Cerebellar cortex (tissue), 1 donor: ENCODE measurements around the gene SMAD3.
"Not testable (repeated sequence)": the region's sequence is repeated elsewhere in the genome, so short reads cannot be mapped to it uniquely, and the experiment has no call there.

Experiments used
- DNase-seq: peaks from one replicate; pipeline ENCODE4 v3.0.0-alpha.2; 2015; ENCODE audit warnings: low spot score

SMAD3 gene

DNA sequence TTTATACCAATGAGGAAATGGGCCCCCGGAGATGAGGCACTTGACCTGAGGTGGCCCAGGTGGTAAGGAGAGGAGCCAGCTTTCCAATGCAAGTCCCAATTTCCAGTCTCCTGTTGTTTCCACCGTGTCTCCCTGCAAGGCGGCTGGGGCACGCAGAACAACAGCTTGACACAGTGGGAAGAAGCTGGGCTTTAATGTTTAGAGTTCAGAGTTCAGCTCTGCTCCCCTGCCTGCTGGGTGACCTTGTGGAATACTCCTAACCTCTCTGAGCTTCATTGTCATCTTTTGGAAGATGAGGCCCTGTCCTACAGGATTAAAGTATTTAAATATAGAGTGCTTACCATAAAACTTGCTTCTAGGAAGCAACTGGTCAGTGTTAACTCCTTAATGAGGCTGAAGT, 80.3 kb downstream of the SMAD3 start:
- DNase-seq = no peak

DNA sequence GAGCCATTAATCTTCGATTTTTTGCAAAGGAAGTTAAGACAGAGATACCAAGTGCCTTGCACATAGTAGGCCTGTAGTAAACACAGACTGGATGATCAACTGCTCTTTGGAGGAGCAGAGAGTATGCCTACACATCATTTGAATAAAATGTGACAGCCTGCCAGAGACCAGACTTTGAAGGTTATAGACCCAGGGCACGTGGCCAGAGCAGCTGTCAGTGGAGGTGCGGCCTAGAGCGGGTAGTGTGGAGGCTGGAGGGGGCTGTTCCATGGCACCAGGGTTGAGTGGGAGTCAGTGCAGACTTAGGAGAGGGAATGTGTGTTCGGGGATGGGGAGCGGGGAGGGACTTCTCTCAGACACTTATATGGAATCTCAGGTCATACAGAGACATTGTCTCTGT, 80.8 kb downstream of the SMAD3 start:
- DNase-seq = no peak

- no peak for DNase-seq
Measured at GRCh38 chr15:67146875-67147381, 81.5 kb downstream of the SMAD3 start.

DNA sequence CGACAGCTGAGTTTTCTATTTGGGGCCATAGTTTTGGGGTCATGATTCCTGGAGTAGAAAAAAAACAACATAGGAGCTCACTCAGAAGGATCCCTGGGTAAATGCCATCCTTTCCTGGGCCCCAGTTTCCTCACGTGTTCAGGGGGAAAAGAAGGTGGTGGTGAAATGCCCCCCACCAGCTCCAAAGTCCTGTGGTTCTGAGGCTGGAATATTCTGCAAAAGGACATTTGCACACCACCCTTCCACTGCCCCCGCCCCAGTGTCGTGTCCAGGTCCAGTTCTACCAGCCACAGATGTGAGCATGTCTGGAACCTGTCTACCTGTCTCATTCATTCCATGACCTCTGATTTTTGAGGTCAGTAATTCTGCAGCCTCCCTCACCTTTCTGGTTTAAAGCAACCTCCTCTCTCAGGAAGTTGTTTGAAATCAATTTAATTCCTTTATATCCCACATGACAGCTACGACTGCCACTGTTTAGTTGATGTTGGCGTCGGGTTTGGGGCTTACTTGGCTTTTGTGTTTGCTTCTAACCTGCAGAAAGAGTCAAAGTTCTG, 82.1 kb downstream of the SMAD3 start:
- no peak for DNase-seq

DNA sequence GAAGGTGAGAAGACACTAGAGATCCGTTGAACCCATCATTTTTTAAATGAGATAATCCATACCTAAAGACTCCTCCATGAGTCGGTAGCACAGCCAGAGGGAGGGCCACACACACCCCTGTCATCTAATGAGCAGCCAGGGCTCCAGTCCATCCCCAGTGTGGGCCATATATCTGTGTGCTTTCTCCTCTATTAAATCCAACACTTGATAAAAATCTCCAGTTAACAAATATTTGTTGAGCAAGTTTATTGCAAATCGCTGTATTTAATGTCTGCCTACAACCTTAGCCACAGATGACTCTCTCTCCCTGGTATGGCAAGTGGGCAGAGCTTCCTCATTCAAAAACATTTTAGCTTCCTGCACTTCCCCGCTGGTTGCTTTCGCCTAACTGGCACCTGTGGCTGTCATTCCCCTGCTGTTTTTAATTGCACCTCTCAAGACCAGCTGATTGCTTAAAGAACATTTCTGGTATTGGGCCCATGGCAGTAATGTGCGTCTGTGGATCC, 82.8 kb downstream of the SMAD3 start:
- no peak for DNase-seq

DNA sequence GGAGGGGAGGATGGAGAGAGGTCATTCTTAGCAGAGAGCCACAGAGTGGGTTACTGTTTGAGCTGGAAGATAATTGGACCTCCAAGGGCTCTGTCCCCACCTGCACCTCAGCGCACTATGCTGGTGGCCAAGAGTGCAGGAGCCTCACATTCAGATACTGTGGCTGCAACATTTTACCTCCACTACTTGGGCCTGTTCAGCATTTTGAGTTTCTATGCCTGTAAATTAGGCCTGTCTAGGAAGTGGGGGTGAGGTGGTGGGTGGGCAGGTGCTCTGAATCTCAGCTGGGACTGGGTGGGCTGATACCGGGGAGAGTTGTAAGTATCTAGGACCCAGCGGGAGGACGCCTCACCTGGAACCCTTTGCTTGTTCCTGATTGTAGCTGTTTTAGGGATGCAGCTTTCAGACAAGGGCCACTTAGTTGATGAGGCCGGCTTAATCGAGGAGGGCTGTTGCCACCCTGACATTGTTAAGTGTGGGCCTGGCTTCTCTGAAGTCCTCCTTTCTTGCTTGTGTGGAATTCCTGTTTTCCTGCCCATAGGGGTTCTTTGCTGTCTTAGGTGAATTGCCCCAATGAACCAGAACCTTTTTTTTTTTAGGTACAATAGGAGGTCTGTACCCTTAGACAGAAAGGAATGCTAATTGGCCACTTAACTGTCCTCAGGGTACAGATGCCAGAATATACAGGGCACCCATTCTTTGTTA, 83.8 kb downstream of the SMAD3 start:
- DNase-seq = no peak

DNA sequence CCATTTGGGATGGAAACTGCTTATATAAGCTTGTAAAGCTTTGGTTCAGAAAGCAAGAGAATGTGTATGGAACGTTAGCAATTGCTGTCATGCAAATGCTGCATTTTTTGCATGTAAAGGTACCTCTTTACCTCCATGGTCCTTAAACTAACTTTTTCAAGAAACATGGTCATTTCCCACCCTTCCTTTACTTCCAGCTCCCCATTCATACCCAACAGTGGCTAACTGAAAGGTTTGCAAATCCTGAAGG, 84.3 kb downstream of the SMAD3 start:
- DNase-seq = no peak

GRCh38 chr15:67150023-67150860, 84.8 kb downstream of the SMAD3 start:
- peak; percentile 44 for DNase-seq

GRCh38 chr15:67152429-67152828, 87.0 kb downstream of the SMAD3 start:
- no peak for DNase-seq

DNA sequence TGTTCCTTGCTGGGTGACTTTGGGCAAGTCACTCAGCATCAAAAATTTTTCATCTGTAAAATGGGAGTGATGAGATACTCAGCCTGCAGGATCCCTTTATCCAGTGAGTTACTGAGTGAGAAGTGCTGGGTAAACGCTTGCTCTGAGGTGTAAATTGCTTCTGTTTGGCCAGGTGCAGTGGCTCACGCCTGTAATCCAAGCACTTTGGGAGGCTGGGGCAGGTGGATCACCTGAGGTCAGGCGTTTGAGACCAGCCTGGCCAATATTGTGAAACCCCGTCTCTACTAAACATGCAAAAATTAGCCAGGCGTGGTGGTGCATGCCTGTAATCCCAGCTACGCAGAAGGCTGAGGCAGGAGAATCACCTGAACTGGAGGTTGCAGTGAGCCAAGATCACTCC, 87.6 kb downstream of the SMAD3 start:
- DNase-seq = not testable (repeated sequence)

DNA sequence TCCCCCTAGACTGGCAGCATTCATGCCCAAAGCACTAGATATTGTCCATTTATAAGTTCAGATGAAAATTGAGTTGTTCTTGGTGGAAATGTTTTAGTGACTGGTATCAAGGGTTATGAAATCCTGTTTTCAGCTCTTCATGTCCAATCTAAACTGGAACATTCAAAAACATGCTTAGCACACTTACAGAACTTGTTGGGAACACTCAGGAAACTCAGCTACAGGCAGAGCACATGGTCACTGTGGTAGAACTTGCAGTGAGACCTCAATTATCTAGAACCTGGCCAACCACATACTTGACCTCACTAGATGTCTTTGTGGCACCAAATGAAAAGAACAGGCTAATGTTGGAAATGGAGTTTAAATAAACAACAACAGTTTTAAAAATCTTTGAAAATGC, 88.8 kb downstream of the SMAD3 start:
- no peak for DNase-seq

- no peak for DNase-seq
Measured at GRCh38 chr15:67156426-67156825, 91.0 kb downstream of the SMAD3 start.

GRCh38 chr15:67156834-67157233, 91.4 kb downstream of the SMAD3 start:
- no peak for DNase-seq

DNA sequence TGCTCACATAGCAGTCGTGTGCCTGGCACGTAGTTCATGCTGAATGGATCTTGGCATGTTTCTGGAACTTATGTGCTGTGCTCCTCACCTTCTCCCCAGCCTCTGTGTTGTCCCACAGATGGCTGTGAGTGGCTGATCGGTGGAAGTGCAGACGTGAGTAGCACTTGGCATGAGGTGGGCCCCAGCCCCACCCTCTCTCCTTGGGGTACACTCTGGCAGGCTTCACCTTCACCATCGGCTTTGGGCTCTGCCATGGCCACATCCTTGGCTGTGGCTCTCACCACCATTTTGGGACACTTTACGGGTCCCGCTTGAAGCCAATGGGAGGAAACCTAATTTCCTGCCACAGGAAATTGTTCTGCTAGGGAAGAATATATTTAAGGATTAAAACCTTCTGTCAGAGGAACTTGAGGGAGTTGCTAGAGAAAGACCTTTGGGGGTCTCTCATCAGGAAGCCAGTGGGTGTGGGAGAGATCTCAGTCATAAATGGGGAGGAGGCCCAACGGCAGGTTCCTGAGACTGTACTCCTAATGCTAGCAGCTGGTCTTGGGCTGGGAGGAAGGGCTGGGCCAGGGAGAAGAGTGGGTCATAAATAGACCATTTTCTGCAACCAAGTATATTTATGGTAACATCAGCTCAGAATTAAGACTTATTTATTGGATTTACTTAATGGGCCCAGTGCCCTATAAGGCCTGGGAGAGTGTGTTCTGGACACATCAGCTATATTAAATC, 92.3 kb downstream of the SMAD3 start:
- DNase-seq = no peak

GRCh38 chr15:67158367-67158766, 93.0 kb downstream of the SMAD3 start:
- no peak for DNase-seq

DNA sequence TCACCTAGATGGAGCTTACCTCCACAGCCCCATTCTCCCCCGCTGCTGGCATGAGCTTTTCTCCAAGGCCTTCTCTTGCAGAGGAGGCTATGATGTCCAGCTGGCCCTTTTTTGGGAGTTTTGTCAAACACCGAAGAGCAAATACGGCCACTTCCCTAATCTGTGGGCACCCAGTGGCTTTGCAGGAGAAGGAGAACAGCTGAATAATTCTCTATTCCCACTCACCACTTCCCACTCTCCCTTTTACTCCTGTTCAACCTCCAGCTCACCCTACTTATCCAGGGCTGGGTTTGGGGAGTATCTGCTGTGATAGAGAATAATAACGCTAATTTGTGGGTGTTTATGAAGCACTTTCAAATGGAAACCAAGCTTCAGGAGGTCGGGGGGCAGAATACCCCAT, 96.0 kb downstream of the SMAD3 start:
- no peak for DNase-seq

DNA sequence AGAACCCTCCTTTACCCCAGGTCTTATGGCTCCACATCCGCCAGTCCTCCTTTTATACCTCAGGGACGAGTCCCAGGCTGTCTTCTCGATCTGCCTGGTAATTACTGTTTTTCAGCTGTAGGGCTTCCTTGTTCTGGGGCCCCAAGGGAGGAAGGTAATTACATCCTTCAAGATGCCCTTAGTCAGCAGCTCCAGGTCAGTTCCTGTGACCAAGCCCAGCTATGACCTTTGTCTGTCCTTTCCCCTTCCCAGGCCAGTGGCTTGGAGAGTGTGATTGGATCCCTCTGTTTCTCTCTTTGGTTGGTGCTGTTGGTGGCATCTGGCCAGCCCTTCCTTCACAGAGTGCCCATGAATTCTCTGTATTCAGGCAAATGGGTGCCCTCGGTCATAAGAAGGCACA, 96.5 kb downstream of the SMAD3 start:
- no peak for DNase-seq

DNA sequence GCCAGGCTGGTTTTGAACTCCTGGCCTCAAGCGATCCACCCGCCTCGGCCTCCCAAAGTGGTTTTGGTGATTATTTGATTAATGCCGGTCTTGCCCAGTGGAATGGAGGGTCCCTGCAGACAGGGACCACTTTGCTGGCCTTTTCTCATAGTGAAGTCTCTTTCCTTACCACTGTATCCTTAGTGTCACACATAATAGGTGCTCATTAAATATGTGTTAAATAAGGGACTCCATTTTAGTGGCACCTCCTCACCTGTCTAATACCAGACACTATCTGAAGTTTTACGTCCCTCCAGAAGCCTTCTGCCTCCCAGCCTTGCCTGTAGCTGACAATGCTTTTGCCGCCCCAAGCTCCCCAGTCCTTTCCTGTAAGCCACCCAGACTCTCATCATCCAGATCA, 97.8 kb downstream of the SMAD3 start:
- no peak for DNase-seq

DNA sequence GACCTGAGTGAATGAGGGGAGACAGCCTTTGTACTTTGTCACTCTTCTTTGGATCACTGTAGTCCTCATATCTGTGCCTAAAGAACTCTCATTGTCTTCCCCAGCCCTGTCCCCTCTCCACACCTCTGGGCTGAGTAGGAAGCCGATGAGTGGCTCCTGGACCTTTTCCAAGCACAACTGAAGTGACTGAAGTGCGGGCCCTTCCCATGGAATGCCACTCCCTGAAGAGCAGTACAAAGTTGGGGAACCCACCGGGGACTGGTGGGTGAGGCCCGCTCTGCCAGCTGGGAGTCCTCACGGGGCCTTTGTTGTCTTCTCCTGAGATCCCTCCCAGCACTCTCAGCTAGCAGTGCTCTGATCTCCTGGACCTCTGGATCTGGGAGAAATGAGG, 99.0 kb downstream of the SMAD3 start:
- DNase-seq = no peak

DNA sequence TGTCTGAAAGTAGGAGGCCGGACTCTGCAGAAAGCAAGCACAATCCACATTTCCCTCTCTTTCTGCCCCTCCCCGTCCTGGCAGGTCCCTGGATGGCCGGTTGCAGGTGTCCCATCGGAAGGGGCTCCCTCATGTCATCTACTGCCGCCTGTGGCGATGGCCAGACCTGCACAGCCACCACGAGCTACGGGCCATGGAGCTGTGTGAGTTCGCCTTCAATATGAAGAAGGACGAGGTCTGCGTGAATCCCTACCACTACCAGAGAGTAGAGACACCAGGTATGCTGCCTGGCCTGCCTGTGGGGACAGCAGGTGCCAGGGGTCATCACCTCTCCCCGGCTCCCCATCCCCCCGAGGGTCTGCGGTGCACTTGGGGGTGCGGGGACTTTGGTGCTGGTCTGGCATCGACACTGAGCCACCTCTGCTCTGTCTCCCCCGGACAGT, 99.4 kb downstream of the SMAD3 start:
- DNase-seq = no peak

GRCh38 chr15:67165254-67166253, 100.2 kb downstream of the SMAD3 start:
- no peak for DNase-seq
